Fibroblast of mammary gland (primary cell): ENCODE data around the gene ZNF516.
A peak's percentile ranks its signal among the peaks of the same experiment; 100 is the strongest.

Experiments
- DNase-seq: peaks from one replicate; pipeline ENCODE4 v3.0.0-alpha.2; 2010; ENCODE audit warnings: low read depth
- H3K4me3 ChIP-seq: 2 replicates; pipeline ENCODE4 v1.5.1; 2011; ENCODE audit warnings: low read depth, mild to moderate bottlenecking, low read length, moderate library complexity; ENCODE audit not compliant: control insufficient read depth
- TF ChIP-seq, protein P1 (sequence below): conservative IDR thresholded peaks from 2 replicates; pipeline ENCODE4 v1.5.1; 2011; ENCODE audit warnings: low read depth, low read length, inconsistent platforms; ENCODE audit not compliant: control insufficient read depth, insufficient read depth

Gene ZNF516

DNA sequence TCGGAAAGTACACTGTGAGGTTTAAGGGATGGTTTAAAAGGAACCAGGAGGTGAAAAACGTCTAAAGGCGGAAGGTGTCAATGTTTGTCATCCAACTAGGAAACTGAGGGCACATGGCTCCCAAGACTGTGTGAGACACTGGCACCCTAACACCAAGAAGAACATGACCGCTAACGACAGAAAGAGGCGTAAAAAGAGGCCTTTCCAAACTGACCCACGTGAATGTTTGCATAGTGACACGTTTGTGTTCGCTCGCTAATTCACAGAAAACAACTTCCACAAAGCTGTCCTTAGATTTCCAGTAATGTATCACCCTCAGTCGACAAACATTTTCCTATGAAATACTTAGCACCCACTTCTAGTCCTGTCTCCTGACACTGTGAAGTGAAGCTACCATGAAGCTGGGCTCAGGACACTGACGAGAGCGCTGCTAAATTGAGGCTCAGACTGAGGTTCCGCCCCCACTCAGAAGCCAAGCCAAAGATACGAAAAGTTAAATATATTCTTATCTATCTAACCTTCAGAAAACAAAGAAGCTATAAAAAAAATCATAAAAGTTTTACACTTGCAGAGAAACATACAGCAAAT lies 86.5 kb downstream of the ZNF516 start:
- H3K4me3 ChIP-seq = no peak overlapping the region
- no peak for DNase-seq
- TF ChIP-seq, protein P1, sequence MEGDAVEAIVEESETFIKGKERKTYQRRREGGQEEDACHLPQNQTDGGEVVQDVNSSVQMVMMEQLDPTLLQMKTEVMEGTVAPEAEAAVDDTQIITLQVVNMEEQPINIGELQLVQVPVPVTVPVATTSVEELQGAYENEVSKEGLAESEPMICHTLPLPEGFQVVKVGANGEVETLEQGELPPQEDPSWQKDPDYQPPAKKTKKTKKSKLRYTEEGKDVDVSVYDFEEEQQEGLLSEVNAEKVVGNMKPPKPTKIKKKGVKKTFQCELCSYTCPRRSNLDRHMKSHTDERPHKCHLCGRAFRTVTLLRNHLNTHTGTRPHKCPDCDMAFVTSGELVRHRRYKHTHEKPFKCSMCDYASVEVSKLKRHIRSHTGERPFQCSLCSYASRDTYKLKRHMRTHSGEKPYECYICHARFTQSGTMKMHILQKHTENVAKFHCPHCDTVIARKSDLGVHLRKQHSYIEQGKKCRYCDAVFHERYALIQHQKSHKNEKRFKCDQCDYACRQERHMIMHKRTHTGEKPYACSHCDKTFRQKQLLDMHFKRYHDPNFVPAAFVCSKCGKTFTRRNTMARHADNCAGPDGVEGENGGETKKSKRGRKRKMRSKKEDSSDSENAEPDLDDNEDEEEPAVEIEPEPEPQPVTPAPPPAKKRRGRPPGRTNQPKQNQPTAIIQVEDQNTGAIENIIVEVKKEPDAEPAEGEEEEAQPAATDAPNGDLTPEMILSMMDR = no peak

GRCh38 chr18:76407681-76408080 lies 87.4 kb downstream of the ZNF516 start:
- H3K4me3 ChIP-seq = no peak overlapping the region
- DNase-seq = no peak
- TF ChIP-seq, protein P1 = no peak

- TF ChIP-seq, protein P1 = no peak
- H3K4me3 ChIP-seq = no peak overlapping the region
- no peak for DNase-seq
Measured at GRCh38 chr18:76406791-76407190, 88.3 kb downstream of the ZNF516 start.

- DNase-seq = peak; percentile 20
- TF ChIP-seq, protein P1 = peak; percentile 27
- no peak overlapping the region for H3K4me3 ChIP-seq
Measured at GRCh38 chr18:76405681-76406356, 89.2 kb downstream of the ZNF516 start.

DNA sequence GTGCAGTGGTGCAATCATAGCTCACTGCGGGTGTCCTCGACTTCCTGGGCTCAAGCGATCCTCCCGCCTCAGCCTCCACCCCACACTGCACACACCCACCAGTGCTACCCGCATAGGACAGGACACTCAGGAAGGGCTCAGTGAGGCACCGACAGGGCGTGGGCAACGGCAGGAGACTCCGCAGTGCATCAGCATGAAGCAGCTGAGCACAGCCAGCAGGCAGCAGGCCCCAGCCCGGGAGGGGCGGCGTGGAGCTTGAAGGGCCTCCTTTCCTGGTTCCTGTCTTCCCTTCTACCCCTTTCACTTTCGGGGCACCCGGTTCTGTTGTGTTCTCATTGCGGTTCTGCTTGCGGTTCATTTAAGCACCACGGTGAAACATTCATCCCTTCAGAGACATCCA lies 89.8 kb downstream of the ZNF516 start:
- TF ChIP-seq, protein P1 = no peak
- DNase-seq = no peak

GRCh38 chr18:76404345-76404831 lies 90.7 kb downstream of the ZNF516 start:
- TF ChIP-seq, protein P1 = no peak
- H3K4me3 ChIP-seq = no peak overlapping the region
- DNase-seq = no peak

More for the DNA sequence above, 89.8 kb downstream of the ZNF516 start:
- no peak overlapping the region for H3K4me3 ChIP-seq
